A673 (cell line): Measurements from ENCODE around the gene GRWD1. TPM values are rescaled to one million over a fixed set of nuclear protein-coding genes. Genes with fewer than 3 reads are reported as not detected.

Experiments
- BruUV-seq: library from RNA; stranded (reverse); fragments of 400-500 nt; replicated peaks from 2 replicates; lab custom pipeline; 2021; lab: Mats Ljungman, UMichigan
- CTCF ChIA-PET: fragments of 300-600 bp; sonication (Branson Sonifier 250); formaldehyde crosslinking; loops from one replicate; lab custom pipeline; 2022; ENCODE audit warnings: antibody characterized with exemption; lab: Charles Lee
- POLR2A ChIA-PET: fragments of 300-600 bp; sonication (Branson Sonifier 250); formaldehyde crosslinking; loops from one replicate; lab custom pipeline; 2022; ENCODE audit warnings: antibody characterized with exemption; ENCODE audit not compliant: low non-redundant PET; lab: Charles Lee
- DNase-seq: peaks from one replicate; pipeline ENCODE4 v3.0.0-alpha.2; 2015; ENCODE audit warnings: low spot score
- H3K27ac ChIP-seq: fragments of 200-600 bp; sonication (generic); 2 replicates; pipeline ENCODE4 v1.5.1; 2016; ENCODE audit warnings: mixed run types, low read depth, mild to moderate bottlenecking, mixed read lengths, antibody characterized with exemption, low read length; ENCODE audit not compliant: poor library complexity, severe bottlenecking
- H3K27me3 ChIP-seq: fragments of 200-600 bp; sonication (generic); replicated peaks from 2 replicates; pipeline ENCODE4 v1.6.1; 2017; ENCODE audit warnings: mixed run types, low read depth, mild to moderate bottlenecking, mixed read lengths, antibody characterized with exemption, low read length; ENCODE audit not compliant: insufficient read depth, poor library complexity
- H3K36me3 ChIP-seq: fragments of 200-600 bp; sonication (generic); 2 replicates; pipeline ENCODE4 v1.6.1; 2016; ENCODE audit warnings: mixed run types, mild to moderate bottlenecking, mixed read lengths, antibody characterized with exemption, low read length; ENCODE audit not compliant: insufficient read depth, poor library complexity, severe bottlenecking
- H3K4me1 ChIP-seq: fragments of 200-600 bp; sonication (generic); 2 replicates; pipeline ENCODE4 v1.6.1; 2017; ENCODE audit warnings: mixed run types, mild to moderate bottlenecking, mixed read lengths, antibody characterized with exemption, low read length; ENCODE audit not compliant: insufficient read depth, poor library complexity, severe bottlenecking
- H3K4me3 ChIP-seq: fragments of 200-600 bp; sonication (generic); 2 replicates; pipeline ENCODE4 v1.5.1; 2016; ENCODE audit warnings: low read depth, mixed run types, mild to moderate bottlenecking, mixed read lengths, low read length; ENCODE audit not compliant: poor library complexity, severe bottlenecking
- H3K9me3 ChIP-seq: fragments of 200-600 bp; sonication (generic); 2 replicates; pipeline ENCODE4 v1.6.1; 2016; ENCODE audit warnings: mixed run types, low read depth, mild to moderate bottlenecking, mixed read lengths, antibody characterized with exemption, low read length; ENCODE audit not compliant: poor library complexity, severe bottlenecking
- EZH2 ChIP-seq: fragments of 200-600 bp; sonication (generic); IDR thresholded peaks from 2 replicates; pipeline ENCODE4 v1.6.1; 2017; ENCODE audit warnings: borderline replicate concordance, low read depth, mild to moderate bottlenecking, mixed read lengths, antibody characterized with exemption, low read length; ENCODE audit not compliant: poor library complexity, severe bottlenecking
- intact Hi-C: fragments of 100-400 bp; cut with micrococcal nuclease; formaldehyde crosslinking; loops from one replicate; pipeline ENCODE4 v1.10.0; 2022; ENCODE audit not compliant: unreplicated experiment
- total RNA-seq: library from RNA; stranded (reverse); gene quantifications from 2 replicates; pipeline ENCODE4 v1.2.3, GENCODE V29; 2021
- TF ChIP-seq, protein P1 (sequence below): fragments of 300-800, 200-600 bp; sonication (generic); conservative IDR thresholded peaks from 2 replicates; pipeline ENCODE4 v1.5.1; 2017; ENCODE audit warnings: low read depth, mild to moderate bottlenecking, antibody characterized with exemption, low read length, moderate library complexity, mixed read lengths

GRWD1 gene
- total RNA-seq, 1 experiment from 2014 or later = 109 TPM

DNA sequence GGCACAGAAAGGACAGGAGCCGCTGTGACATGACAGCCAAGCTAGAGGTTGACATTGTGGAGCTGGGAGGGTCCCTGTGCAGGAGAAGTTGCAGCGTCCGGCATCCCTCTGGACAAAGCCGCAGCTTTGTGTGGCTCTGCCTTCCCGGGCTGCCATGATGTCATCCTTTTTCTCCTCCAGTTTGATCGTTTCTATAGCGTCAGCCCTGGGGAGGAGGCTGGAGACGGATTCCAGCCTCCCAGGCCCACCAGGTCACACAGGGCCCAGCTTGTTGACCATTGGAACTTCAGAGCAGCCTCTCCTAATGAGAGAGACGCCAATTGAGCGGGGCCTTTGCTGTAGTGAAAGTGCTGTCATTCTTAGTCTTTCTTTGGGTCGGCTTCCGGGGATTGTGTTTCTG is 5.8 kb downstream of the GRWD1 start:
- peaks cover 81% of the 10 kb centered on the region for H3K36me3 ChIP-seq
- H3K4me3 ChIP-seq = no peak overlapping the region
- no TSS peak for BruUV-seq
- no peak for DNase-seq
- no peaks in the 10 kb centered on the region for H3K27me3 ChIP-seq
- ChIA-PET POLR2A (no interaction called here), CTCF (interaction anchor here (0.6 kb wide), 1 partner anchor 32 kb away, joined by 3 read pairs; no protein-coding TSS in a partner anchor)
- H3K9me3 ChIP-seq = no peaks in the 10 kb centered on the region
- no peak overlapping the region for H3K27ac ChIP-seq
- intact Hi-C loops = no loop called here
- no peak for TF ChIP-seq EZH2
- TF ChIP-seq, protein P1, sequence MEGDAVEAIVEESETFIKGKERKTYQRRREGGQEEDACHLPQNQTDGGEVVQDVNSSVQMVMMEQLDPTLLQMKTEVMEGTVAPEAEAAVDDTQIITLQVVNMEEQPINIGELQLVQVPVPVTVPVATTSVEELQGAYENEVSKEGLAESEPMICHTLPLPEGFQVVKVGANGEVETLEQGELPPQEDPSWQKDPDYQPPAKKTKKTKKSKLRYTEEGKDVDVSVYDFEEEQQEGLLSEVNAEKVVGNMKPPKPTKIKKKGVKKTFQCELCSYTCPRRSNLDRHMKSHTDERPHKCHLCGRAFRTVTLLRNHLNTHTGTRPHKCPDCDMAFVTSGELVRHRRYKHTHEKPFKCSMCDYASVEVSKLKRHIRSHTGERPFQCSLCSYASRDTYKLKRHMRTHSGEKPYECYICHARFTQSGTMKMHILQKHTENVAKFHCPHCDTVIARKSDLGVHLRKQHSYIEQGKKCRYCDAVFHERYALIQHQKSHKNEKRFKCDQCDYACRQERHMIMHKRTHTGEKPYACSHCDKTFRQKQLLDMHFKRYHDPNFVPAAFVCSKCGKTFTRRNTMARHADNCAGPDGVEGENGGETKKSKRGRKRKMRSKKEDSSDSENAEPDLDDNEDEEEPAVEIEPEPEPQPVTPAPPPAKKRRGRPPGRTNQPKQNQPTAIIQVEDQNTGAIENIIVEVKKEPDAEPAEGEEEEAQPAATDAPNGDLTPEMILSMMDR = no peak
- no peaks in the 10 kb centered on the region for H3K4me1 ChIP-seq

DNA sequence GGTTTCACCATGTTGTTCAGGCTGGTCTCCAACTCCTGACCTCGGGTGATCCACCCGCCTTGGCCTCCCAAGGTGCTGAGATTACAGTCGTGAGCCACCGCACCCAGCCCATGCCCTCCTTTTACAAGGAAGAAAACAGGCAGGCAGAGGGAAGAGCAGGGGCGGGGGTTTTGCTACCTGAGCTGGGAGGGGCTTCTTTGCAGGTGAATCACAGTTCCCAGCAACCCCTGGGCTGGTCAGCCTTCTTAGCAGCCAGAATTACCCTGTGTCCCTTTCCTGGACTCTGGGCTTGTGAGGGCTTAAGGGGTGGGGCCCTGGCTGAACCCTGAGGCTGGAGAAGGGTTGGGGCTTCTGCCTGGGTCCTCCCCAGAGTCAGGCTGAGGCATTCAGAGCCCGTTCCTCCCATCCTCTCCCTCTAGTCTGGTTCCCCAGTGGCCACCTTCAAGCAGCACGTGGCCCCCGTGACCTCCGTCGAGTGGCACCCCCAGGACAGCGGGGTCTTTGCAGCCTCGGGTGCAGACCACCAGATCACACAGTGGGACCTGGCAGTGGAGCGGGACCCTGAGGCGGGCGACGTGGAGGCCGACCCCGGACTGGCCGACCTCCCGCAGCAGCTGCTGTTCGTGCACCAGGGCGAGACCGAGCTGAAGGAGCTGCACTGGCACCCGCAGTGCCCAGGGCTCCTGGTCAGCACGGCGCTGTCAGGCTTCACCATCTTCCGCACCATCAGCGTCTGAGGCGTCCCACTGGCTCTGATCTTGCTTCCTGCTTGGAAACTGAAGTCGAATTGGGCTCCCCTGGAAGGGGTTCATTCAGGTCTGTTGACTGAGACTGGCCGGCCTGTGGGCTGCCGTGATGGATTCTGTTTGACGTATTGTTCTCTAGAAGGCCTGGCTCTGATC is 6.8 kb downstream of the GRWD1 start:
- no peak overlapping the region for H3K27ac ChIP-seq
- H3K36me3 ChIP-seq = peaks cover 72% of the 10 kb centered on the region
- BruUV-seq = no TSS peak
- no peaks in the 10 kb centered on the region for H3K4me1 ChIP-seq
- no peak for DNase-seq
- no peaks in the 10 kb centered on the region for H3K27me3 ChIP-seq
- POLR2A ChIA-PET = no interaction called here
- H3K9me3 ChIP-seq = no peaks in the 10 kb centered on the region
- no peak overlapping the region for H3K4me3 ChIP-seq
- CTCF ChIA-PET = no interaction called here
- TF ChIP-seq EZH2 = no peak
- TF ChIP-seq, protein P1 = no peak
- intact Hi-C loops = no loop called here

DNA sequence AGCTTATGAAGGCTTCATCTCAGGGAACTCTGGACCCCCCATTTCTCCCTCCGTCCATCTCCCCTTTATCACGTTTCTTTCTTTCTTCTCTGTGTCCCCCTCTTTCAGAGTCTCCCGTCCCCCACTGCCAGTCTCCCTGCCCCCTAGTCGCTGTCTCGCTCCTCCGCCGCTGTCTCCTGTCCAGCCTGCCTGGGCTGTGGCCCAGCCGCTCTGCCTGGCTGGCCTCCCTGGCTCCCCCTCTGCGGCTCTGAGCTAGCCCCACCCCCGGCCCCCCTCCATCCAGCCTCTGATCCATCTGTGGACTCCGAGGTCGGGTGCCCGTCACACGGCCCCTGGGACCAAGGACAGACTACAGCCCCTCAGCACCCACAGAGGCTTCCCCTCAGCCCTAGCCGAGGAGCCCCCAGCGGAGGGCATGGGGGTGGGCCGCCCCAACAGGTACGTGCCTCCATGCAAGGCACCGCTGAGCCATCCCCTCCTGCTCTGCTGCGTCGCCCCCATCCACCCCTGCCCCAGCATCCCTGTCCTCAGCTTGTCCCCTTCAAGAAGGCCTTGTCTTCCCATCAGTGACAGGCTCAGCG is 8.5 kb downstream of the GRWD1 start:
- no TSS peak for BruUV-seq
- Histone ChIP-seq H3K27me3 (no peaks in the 10 kb centered on the region), H3K27ac (no peak overlapping the region), H3K4me3 (no peak overlapping the region), H3K4me1 (no peaks in the 10 kb centered on the region), H3K9me3 (no peaks in the 10 kb centered on the region), H3K36me3 (peaks cover 62% of the 10 kb centered on the region)
- DNase-seq = no peak
- TF ChIP-seq, protein P1 = no peak
- no peak for TF ChIP-seq EZH2
- POLR2A ChIA-PET = interaction anchor here (0.6 kb wide), 1 partner anchor 74 kb away, joined by 16 read pairs; no protein-coding TSS in a partner anchor
- intact Hi-C loops = no loop called here
- CTCF ChIA-PET = no interaction called here
